Vagina (tissue), 2 donors: ENCODE measurements around the gene MAPK8IP2. TPM values are rescaled to one million over a fixed set of nuclear protein-coding genes. Genes with fewer than 3 reads are reported as not detected.

Experiments
- DNase-seq, 2 donors: peaks; one replicate each; pipeline ENCODE4 v3.0.0-alpha.2; 2017; ENCODE audit errors: extremely low spot score in 2 of 2
- H3K27ac ChIP-seq: fragments of 200-600 bp; sonication (generic); one replicate; pipeline ENCODE4 v1.5.1; 2019
- H3K27me3 ChIP-seq: fragments of 200-600 bp; sonication (generic); one replicate; pipeline ENCODE4 v1.5.1; 2019
- H3K36me3 ChIP-seq, 2 donors: fragments of 200-600 bp; sonication (generic); one replicate each; pipeline ENCODE4 v1.5.1; 2017 to 2019
- H3K4me1 ChIP-seq: fragments of 200-600 bp; sonication (generic); one replicate; pipeline ENCODE4 v1.5.1; 2019
- H3K4me3 ChIP-seq, 2 donors: fragments of 200-600 bp; sonication (generic); 1 replicate in 1 of 2; 2 replicates in 1 of 2; pipeline ENCODE4 v1.5.1; 2016 to 2019
- H3K9me3 ChIP-seq: fragments of 200-600 bp; sonication (generic); one replicate; pipeline ENCODE4 v1.5.1; 2019
- POLR2A ChIP-seq, 2 donors: fragments of 450-650 bp; IDR thresholded peaks; one replicate each; pipeline ENCODE4 v1.6.1; 2017; ENCODE audit warnings: antibody characterized with exemption in 2 of 2, mild to moderate bottlenecking in 2 of 2, moderate library complexity in 2 of 2
- POLR2AphosphoS5 ChIP-seq, 2 donors: sonication (generic); formaldehyde crosslinking; IDR thresholded peaks; one replicate each; pipeline ENCODE4 v1.9.0; 2017; ENCODE audit warnings: antibody characterized with exemption in 2 of 2, mild to moderate bottlenecking in 2 of 2, low read depth in 1 of 2; ENCODE audit not compliant: insufficient read depth in 1 of 2
- intact Hi-C: fragments of 100-400 bp; cut with DNase I; formaldehyde crosslinking; loops from one replicate; pipeline ENCODE4 v1.15.1; 2023
- total RNA-seq: library from RNA; depleted of rRNA; stranded (reverse); fragments of >200 nt; gene quantifications from one replicate; pipeline ENCODE4 v1.2.3, GENCODE V29; 2016
- TF ChIP-seq, protein P1 (sequence below), 3 experiments: fragments of 450-650 bp in 2 of 3; fragments of 200-600 bp in 1 of 3; sonication (generic) in 1 of 3; IDR thresholded peaks; one replicate each; pipeline ENCODE4 v1.5.1; 2017 to 2019; ENCODE audit warnings: antibody characterized with exemption in 3 of 3, mild to moderate bottlenecking in 2 of 3, moderate library complexity in 2 of 3

The MAPK8IP2 gene
- total RNA-seq, 1 donor from 2014 or later = 3.2 TPM

DNA sequence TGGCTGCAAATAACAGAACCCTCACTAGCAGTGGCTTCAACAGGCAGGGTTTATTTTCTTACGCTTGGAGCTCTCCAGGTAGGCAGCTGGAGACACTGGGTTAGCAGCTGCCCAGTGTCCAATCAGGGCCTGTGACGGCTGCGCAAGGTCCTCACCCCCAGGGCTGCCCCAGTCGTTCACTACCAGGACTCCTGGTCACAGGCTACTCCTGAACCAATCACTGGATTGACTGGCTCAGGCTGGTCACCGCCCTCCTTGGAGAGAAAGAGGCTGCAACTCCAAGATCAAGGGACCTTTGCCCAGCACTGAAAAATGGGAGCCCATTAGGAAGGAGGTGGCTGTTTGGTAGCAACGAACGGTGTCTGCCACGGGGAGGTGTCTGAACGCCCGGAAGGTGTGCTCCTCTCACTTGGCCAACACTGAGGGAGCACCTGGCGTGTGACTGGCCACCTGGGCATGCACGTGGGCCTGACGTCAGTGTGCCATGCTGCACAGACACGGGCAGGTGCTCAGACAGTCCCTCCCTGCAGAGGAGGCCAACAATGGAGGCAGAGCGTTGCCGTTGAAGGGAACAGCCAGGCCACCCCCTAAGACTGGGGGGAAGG is 22.2 kb downstream of the MAPK8IP2 start:
- intact Hi-C loops = no loop called here
- H3K27me3 ChIP-seq = no peaks in the 10 kb centered on the region
- peak overlapping the region; percentile 73 for H3K27ac ChIP-seq
- peak; percentile 89 to 96 for DNase-seq
- TF ChIP-seq POLR2AphosphoS5 (IDR thresholded peaks at IDR 0.05; ENCODE audit: insufficient read depth in 1 of 2, low read depth in 1 of 2) (peak in 1 of 2 donors; percentile 52), POLR2A (IDR thresholded peaks at IDR 0.05) (no peak)
- H3K4me3 ChIP-seq = peak overlapping the region in 1 of 2 donors; percentile 21
- H3K36me3 ChIP-seq = no peaks in the 10 kb centered on the region
- H3K4me1 ChIP-seq = peaks cover 40% of the 10 kb centered on the region
- H3K9me3 ChIP-seq = no peaks in the 10 kb centered on the region

DNA sequence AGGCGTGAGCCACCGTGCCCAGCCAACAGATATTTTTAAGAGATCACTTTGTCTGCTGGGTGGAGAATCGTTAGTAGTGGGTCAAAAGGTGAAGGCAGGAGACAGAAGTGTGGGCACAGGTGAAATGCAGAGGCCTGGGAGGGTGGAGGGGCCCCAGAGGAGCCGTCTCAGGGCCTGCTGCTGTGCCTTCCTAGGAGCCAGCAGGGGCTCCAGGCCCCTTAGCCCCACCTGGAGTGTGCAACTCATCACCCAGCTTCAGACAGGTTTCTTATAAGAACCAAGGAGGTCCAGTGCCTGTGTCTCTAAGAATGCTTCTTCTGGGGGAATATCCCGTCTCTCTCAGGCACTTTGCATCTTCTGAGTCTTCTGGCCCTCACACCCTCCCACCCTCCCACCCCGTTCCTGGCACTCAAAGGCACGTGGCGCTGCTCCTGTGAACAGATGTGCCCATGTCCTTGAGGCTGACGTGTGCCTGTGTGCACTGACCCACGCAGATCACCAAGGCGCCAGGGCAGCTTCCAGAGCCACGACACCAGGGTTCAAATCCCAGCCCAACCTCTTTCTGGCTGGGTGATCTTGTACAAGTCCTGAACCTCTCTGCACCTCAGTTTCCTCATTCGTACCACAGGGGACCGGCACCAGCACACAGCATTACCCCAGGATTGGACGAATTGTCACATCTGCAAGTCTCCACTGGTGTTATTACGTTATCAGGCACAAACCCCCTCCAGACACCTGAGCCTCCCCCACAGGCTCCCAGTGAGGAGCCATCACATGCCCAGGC is 23.9 kb downstream of the MAPK8IP2 start:
- Histone ChIP-seq H3K36me3 (no peaks in the 10 kb centered on the region), H3K4me3 (no peak overlapping the region), H3K4me1 (peaks cover 48% of the 10 kb centered on the region), H3K27ac (no peak overlapping the region), H3K27me3 (no peaks in the 10 kb centered on the region), H3K9me3 (no peaks in the 10 kb centered on the region)
- TF ChIP-seq POLR2A (IDR thresholded peaks at IDR 0.05) = no peak
- TF ChIP-seq POLR2AphosphoS5 (IDR thresholded peaks at IDR 0.05; ENCODE audit: insufficient read depth in 1 of 2, low read depth in 1 of 2) = no peak
- TF ChIP-seq, protein P1, sequence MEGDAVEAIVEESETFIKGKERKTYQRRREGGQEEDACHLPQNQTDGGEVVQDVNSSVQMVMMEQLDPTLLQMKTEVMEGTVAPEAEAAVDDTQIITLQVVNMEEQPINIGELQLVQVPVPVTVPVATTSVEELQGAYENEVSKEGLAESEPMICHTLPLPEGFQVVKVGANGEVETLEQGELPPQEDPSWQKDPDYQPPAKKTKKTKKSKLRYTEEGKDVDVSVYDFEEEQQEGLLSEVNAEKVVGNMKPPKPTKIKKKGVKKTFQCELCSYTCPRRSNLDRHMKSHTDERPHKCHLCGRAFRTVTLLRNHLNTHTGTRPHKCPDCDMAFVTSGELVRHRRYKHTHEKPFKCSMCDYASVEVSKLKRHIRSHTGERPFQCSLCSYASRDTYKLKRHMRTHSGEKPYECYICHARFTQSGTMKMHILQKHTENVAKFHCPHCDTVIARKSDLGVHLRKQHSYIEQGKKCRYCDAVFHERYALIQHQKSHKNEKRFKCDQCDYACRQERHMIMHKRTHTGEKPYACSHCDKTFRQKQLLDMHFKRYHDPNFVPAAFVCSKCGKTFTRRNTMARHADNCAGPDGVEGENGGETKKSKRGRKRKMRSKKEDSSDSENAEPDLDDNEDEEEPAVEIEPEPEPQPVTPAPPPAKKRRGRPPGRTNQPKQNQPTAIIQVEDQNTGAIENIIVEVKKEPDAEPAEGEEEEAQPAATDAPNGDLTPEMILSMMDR (IDR thresholded peaks at IDR 0.05) = no peak
- DNase-seq = peak in 1 of 2 donors; percentile 82
- intact Hi-C loops = no loop called here

DNA sequence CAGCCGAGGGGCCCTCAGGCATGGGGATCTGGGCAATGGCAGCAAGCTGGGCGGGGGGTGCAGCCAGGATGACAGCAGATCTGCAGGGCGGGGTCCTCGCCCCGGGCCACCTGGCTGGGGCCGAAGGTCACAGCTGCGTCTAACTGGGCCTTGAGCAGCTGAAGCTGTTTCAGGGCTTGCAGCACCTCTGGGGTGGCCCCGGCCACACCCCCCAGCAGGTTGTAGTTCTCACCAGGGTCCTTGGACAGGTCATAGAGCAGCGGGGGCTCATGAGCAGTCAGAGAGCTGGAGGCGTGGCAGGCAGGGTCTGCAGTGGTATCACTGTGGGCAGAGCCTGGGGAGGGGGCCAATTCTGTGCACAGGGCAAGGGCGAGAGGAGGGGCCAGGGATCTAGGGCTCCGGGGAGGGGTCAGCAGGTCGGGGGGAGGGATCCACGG is 24.6 kb downstream of the MAPK8IP2 start:
- DNase-seq = peak in 1 of 2 donors; percentile 84
- H3K4me1 ChIP-seq = peaks cover 44% of the 10 kb centered on the region
- no peaks in the 10 kb centered on the region for H3K27me3 ChIP-seq
- no peaks in the 10 kb centered on the region for H3K36me3 ChIP-seq
- intact Hi-C loops = no loop called here
- H3K9me3 ChIP-seq = no peaks in the 10 kb centered on the region
- TF ChIP-seq POLR2AphosphoS5 (IDR thresholded peaks at IDR 0.05; ENCODE audit: insufficient read depth in 1 of 2, low read depth in 1 of 2) (no peak), POLR2A (IDR thresholded peaks at IDR 0.05) (no peak)
- TF ChIP-seq, protein P1 (IDR thresholded peaks at IDR 0.05) = no peak
- no peak overlapping the region for H3K27ac ChIP-seq
- no peak overlapping the region for H3K4me3 ChIP-seq

DNA sequence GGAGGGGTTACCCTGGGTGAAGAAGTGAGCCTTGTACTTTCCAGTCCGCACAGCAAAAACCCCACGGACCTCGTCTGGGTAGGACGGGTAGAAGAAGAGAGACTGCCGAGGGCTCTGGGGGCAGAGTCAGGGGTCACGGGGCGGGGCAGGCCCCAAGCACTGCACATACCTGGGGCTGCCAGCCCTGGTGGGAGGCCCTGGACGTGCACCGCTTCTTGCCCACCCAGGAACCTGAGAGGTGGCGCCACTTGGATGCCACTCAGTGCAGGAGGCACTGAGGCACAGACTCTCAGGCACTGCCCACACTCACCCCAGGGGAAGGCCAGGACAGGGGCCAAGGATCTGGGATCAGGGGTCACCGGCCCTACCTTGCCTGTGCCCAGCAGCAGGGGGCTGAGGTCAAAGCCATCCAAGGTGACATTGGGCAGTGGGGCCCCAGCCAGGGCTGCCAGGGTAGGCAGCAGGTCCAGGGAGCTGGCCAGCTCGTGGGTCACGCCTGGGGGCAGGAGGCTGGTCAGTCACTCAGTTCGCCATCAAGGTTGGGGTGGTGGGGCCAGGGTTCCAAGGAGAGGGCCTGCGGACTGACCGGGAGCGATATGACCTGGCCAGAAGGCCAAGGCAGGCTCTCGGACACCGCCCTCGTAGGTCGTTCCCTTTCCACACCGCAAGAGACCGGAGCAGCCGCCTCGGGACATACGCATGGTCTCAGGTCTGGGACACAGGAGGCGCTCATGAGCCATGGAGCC is 25.1 kb downstream of the MAPK8IP2 start:
- Histone ChIP-seq H3K4me1 (peaks cover 38% of the 10 kb centered on the region), H3K27ac (no peak overlapping the region), H3K36me3 (no peaks in the 10 kb centered on the region), H3K4me3 (no peak overlapping the region), H3K27me3 (no peaks in the 10 kb centered on the region), H3K9me3 (no peaks in the 10 kb centered on the region)
- DNase-seq = peak in 1 of 2 donors; percentile 91
- TF ChIP-seq POLR2A (IDR thresholded peaks at IDR 0.05) (no peak), POLR2AphosphoS5 (IDR thresholded peaks at IDR 0.05; ENCODE audit: insufficient read depth in 1 of 2, low read depth in 1 of 2) (no peak)
- TF ChIP-seq, protein P1 (IDR thresholded peaks at IDR 0.05) = no peak
- intact Hi-C loops = no loop called here

DNA sequence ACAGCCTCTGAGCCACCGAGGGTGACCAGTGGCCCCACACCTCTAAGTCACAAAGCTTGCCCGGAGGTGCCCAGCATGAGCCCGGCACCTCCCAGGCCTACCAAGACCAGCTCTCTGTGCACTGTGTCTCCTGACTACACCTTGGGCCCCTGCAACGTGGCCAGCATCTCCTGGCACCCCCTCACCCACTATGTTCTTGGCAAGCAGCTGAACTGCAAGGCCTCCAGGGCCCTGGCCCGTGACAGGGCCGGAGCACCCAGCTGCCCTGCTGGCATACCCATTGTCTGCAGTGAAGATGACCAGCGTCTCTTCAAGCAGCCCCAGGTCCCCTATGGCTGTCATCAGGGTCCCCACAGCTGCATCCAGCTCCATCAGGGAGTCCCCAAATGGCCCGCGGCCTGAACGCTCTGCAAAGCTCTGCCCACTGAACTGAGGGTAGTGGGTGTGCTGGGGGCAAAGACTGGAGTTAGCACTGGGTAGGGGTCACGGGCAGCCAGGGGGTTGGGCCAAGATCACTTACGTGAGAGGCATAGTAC is 25.8 kb downstream of the MAPK8IP2 start:
- Histone ChIP-seq H3K27me3 (no peaks in the 10 kb centered on the region), H3K4me3 (no peak overlapping the region), H3K27ac (no peak overlapping the region), H3K4me1 (peaks cover 33% of the 10 kb centered on the region), H3K9me3 (no peaks in the 10 kb centered on the region), H3K36me3 (no peaks in the 10 kb centered on the region)
- DNase-seq = peak; percentile 86 to 95
- intact Hi-C loops = no loop called here
- TF ChIP-seq, protein P1 (IDR thresholded peaks at IDR 0.05) = no peak
- TF ChIP-seq POLR2AphosphoS5 (IDR thresholded peaks at IDR 0.05; ENCODE audit: insufficient read depth in 1 of 2, low read depth in 1 of 2) = no peak
- TF ChIP-seq POLR2A (IDR thresholded peaks at IDR 0.05) = no peak
